HG03139 (cell line): ENCODE data around the gene MARCHF3.
"Not testable (repeated sequence)": the region's sequence is repeated elsewhere in the genome, so short reads cannot be mapped to it uniquely, and the experiment has no call there.

Experiments
- ATAC-seq: cut with Tn5 transposase; IDR thresholded peaks from one replicate; pipeline ENCODE4 v1.9.1; 2021; ENCODE audit not compliant: unreplicated experiment

Gene MARCHF3

GRCh38 chr5:126924331-126925033 is 105.9 kb downstream of the MARCHF3 start:
- ATAC-seq: no peak

- no peak for ATAC-seq
Measured at GRCh38 chr5:126921241-126922091, 108.9 kb downstream of the MARCHF3 start.

DNA sequence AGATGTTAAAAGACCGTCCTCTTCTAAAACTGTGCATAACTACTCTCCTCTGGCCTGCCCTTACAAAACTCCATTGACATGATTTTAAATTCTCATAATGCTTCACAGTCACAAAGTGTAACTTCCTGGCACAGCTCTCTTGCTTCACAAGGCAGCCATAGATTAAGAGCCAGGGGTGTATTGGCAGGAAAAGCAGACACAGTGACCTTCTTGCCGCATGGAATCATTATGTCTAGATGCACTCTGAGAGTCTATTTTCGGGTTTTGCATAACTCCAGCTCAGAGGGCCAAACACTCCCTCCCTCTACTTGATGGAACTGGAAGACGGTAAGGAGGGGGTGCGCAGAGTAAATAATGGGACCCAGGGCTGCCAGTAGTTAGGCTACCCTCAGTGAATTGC is 110.1 kb downstream of the MARCHF3 start:
- no peak for ATAC-seq

DNA sequence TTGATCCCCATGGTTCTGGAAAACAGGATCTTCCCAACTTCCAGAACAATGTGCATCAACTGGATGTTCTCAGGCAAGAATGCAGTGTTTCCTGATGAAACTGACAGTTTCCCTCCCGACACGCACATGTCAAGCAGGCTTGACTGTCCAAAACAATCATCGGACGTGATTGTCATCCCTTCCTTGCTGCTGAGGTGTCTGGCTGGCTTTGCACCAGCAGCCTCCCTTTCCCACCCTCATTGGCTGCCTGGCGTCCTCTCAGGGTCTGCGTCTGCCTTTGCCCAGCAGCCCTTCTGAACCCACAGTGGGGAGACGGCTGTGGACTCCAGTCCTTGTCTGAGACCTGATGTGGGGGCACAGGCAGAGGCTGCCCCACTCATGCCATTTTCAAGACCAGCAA is 110.8 kb downstream of the MARCHF3 start:
- no peak for ATAC-seq

DNA sequence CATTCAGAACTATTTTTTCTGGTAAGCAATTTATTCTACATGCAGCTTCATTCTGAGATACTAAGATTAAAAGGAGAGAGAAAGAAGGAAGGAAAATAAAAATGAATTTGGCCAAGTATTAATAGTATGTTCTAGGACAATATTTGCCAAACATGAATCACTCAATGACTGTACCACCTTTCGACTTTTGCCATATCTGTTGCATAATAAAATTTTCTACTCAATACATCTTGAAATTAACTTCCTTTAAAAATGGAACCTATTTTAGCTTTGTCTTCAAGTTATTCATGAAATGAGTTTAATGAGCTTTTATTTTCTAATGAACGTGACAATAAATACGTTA is 111.8 kb downstream of the MARCHF3 start:
- ATAC-seq: no peak

DNA sequence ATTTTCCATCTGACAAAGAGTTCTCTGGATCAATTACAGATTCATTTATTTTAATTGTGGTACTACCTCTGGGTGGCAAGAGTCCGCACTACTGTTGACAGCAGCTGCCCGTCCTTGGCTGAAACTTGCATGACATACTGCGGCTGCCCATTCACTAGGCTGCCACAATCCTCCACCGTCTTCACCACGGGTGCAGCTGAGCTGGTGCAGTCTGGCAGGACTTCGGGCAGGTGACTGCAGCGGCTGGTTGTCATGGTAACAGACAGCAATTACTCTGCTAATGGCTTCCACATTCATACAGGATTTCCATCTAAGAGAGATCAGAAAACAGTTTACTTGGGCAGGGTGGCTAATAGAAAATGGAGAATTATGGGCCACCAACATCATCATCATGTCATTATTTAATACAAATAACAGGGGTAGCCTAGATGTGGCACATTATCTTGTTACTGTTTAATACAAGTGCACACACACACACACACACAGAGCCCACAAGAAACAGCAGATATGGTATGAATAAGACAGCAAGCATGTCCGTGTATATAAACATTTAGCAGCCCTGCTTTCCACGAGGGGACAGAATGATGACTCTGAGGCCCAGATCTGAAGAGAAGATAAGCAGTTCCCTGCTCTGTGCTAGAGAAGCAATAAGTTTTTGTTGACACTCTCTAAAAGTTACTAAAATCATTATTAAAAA is 112.3 kb downstream of the MARCHF3 start:
- ATAC-seq: no peak

- ATAC-seq: no peak
Measured at GRCh38 chr5:126915496-126915895, 114.9 kb downstream of the MARCHF3 start.

DNA sequence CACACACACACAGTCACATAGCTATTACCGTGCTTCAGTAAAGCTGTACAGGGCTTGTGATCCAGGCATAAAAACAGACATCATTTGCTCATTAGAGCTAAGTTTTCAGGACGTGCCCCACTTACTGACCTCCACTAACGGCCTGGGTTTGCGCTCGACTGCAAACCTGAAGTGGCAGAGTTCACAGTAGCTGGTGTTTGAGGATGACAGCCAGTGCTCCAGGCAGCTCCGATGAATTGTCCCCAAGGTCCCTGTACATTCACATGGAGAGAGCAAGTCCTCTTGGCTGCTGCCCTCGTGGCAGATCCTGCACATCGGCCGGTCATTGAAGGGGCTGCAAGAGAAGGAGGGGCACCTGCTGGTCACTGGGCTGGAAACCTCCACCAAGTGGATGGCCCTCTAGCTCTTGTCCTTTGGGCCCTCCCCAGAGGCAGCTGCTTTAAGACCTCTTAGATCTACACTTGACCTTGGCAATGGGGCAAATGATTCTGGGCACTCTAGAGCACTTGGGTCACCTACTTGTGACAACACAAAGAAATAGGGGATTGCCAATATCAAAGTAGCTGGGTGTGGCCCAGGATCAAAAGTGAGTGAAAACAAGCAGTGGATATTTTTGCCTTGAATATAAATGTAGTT is 115.4 kb downstream of the MARCHF3 start:
- ATAC-seq: no peak

- no peak for ATAC-seq
Measured at GRCh38 chr5:126912616-126913200, 117.7 kb downstream of the MARCHF3 start.

GRCh38 chr5:126911986-126912385 is 118.4 kb downstream of the MARCHF3 start:
- ATAC-seq: no peak

GRCh38 chr5:126909856-126910255 is 120.5 kb downstream of the MARCHF3 start:
- ATAC-seq: no peak

DNA sequence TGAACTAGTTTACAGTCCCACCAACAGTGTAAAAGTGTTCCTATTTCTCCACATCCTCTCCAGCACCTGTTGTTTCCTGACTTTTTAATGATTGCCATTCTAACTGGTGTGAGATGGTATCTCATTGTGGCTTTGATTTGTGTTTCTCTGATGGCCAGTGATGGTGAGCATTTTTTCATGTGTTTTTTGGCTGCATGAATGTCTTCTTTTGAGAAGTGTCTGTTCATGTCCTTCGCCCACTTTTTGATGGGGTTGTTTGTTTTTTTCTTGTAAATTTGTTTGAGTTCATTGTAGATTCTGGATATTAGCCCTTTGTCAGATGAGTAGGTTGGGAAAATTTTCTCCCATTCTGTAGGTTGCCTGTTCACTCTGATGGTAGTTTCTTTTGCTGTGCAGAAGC is 126.0 kb downstream of the MARCHF3 start:
- ATAC-seq: not testable (repeated sequence)

DNA sequence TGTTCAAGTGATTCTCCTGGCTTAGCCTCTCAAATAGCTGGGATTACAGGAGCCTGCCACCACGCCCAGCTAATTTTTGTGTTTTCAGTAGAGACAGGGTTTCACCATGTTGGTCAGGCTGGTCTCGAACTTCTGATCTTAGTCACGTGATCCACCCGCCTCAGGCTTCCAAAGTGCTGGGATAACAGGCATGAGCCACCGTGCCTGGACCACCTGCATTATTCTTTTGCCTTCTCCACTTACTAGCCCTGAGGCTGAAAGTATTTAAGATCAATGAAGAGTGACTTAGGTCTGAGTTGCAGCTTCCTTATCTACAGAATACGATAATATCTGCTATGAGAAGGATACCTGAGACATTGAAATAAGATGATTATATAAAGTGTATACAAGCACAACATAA is 129.6 kb downstream of the MARCHF3 start:
- no peak for ATAC-seq

DNA sequence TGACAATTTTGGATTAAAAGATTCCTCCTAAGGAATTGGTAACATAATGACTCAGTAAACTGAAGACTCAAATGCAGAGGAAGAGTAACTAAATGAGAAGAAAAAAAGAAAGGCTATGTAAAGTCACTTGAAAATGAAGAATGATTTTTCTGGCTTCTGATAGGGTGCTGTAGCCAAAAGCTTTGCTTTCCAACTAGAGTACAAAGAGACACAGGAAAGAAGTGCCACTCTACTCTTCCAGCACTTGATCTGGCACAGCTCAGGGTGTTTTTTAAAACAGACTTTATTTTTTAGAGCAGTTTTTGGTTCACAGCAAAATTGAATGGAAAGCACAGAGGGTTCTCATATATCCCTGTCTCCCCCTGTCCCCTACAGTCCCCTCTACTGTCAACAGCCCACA is 130.9 kb downstream of the MARCHF3 start:
- no peak for ATAC-seq

GRCh38 chr5:126897851-126898630 is 132.3 kb downstream of the MARCHF3 start:
- ATAC-seq: no peak

DNA sequence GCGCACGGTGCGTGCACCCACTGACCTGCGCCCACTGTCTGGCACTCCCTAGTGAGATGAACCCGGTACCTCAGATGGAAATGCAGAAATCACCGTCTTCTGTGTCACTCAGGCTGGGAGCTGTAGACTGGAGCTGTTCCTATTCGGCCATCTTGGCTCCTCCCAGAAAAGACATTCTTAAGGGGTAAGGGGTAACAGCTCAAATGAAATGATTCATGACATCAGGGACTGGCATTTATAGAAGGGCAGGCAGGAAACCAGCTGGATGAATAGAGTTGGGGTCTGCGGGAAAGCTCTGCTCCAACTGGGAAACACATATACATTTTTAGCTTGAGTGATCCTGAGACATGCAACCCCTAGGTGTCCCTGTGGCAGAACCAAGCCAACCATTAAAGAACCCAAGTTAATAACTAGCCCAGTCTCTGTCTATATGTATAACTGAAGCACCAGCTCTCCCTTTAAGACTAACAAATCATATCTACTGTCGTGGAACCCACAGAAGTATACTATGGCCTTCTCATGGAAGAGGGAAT is 134.1 kb downstream of the MARCHF3 start:
- no peak for ATAC-seq

GRCh38 chr5:126895712-126896111 is 134.6 kb downstream of the MARCHF3 start:
- not testable (repeated sequence) for ATAC-seq

DNA sequence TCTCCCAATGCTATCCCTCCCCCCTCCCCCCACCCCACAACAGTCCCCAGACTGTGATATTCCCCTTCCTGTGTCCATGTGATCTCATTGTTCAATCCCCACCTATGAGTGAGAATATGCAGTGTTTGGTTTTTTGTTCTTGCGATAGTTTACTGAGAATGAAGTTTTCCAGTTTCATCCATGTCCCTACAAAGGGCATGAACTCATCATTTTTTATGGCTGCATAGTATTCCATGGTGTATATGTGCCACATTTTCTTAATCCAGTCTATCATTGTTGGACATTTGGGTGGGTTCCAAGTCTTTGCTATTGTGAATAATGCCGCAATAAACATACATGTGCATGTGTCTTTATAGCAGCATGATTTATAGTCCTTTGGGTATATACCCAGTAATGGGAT is 139.9 kb downstream of the MARCHF3 start:
- not testable (repeated sequence) for ATAC-seq

DNA sequence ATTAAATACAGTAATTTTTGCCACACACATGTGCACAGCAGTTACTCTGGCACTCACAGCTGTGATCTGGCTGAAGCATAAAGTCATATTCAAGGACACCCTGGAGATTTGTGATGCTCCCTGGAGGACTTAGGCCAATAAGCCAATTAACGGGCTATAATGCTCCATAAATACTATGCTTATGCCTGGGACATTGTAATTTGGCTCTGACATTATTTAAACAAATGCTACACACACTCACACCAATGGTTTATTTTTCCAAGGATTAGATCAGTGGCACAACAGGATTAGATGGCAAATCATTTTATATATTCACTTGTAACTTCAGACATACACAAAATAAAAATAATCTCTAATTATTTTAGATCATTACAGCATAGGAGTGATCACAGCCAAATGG is 142.2 kb downstream of the MARCHF3 start:
- no peak for ATAC-seq

DNA sequence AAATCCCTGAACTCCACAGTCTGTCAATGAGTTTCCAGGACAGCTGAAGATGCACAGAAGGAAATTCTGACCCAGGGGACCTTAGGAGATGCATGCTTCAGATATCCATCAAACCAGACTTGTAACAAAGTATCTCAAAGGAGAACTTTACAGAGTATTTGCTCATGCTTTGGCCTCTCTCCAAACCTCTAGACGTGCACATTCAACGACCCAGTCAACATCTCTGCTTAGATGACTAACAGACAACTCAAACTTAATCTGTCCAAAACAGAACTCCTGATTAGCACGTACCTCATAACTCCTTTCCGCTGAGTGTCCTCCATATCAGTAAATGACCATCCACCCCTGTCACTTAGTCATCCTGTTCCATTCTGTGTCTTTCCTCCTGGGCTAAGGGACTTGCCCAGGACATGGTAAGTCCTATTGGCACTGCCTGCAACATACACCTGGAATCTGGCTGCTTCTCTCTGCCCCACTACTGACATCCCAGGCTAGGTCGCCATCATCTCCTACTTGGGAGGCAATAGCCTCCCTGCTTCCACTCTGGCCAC is 146.0 kb downstream of the MARCHF3 start:
- no peak for ATAC-seq
